ENCODE measurements around the gene RNF13.

GRCh38 chr3:149963485-149963884 is 150.5 kb downstream of the RNF13 start:
- no peak for TF ChIP-seq CTCF (conservative IDR thresholded peaks at IDR 0.05; ENCODE audit: low read depth, low read length)
- no peak for TF ChIP-seq EZH2phosphoT487 (IDR thresholded peaks at IDR 0.05; ENCODE audit: borderline replicate concordance, low read length)
- no peak for TF ChIP-seq EZH2 (IDR thresholded peaks at IDR 0.05; ENCODE audit: low read length, unreplicated experiment)
